Caco-2 (cell line): Measurements from ENCODE around the gene AHRR. TPM values are rescaled to one million over a fixed set of nuclear protein-coding genes. Genes with fewer than 3 reads are reported as not detected.
A peak's percentile ranks its signal among the peaks of the same experiment; 100 is the strongest.
"Not testable (repeated sequence)": the region's sequence is repeated elsewhere in the genome, so short reads cannot be mapped to it uniquely, and the experiment has no call there.

ENCODE experiments used
- BruUV-seq: library from RNA; stranded (reverse); fragments of 400-500 nt; replicated peaks from 2 replicates; lab custom pipeline; 2021; lab: Mats Ljungman, UMichigan
- CTCF ChIA-PET: fragments of 300-600 bp; sonication (Branson Sonifier 250); formaldehyde crosslinking; loops from one replicate; lab custom pipeline; 2022; ENCODE audit warnings: antibody characterized with exemption; lab: Charles Lee
- POLR2A ChIA-PET: fragments of 300-600 bp; sonication (Branson Sonifier 250); formaldehyde crosslinking; loops from one replicate; lab custom pipeline; 2022; ENCODE audit warnings: antibody characterized with exemption; lab: Charles Lee
- DNase-seq, 2 experiments: peaks; one replicate each; pipeline versions ENCODE4 v3.0.0 to v3.0.0-alpha.2; 2020 to 2022
- H3K27me3 ChIP-seq: replicated peaks from 2 replicates; pipeline ENCODE4 v1.6.0; 2011; ENCODE audit warnings: low read length; ENCODE audit not compliant: control insufficient read depth, insufficient read depth
- H3K36me3 ChIP-seq: 2 replicates; pipeline ENCODE4 v1.5.1; 2011; ENCODE audit warnings: low read length; ENCODE audit not compliant: control insufficient read depth, insufficient read depth
- H3K4me1 ChIP-seq: fragments of 250-450 bp; sonication (Bioruptor Pico); 2 replicates; pipeline ENCODE4 v1.5.1; 2020; ENCODE audit warnings: mild to moderate bottlenecking
- H3K4me3 ChIP-seq: 2 replicates; pipeline ENCODE4 v1.5.1; 2011; ENCODE audit warnings: low read depth, mild to moderate bottlenecking, control low read depth, low read length
- H3K9me3 ChIP-seq: fragments of 250-450 bp; sonication (Bioruptor Pico); 2 replicates; pipeline ENCODE4 v1.5.1; 2020; ENCODE audit warnings: mild to moderate bottlenecking, moderate library complexity
- H3K27ac Mint-ChIP-seq: one replicate; pipeline ENCODE4 v1.8.0; 2022; ENCODE audit warnings: mixed read lengths; ENCODE audit not compliant: unreplicated experiment
- H3K27me3 Mint-ChIP-seq: one replicate; pipeline ENCODE4 v1.8.0; 2022; ENCODE audit warnings: mixed read lengths; ENCODE audit not compliant: insufficient read depth, unreplicated experiment
- H3K36me3 Mint-ChIP-seq: one replicate; pipeline ENCODE4 v1.8.0; 2022; ENCODE audit warnings: mild to moderate bottlenecking, mixed read lengths; ENCODE audit not compliant: insufficient read depth, unreplicated experiment
- H3K4me1 Mint-ChIP-seq: one replicate; pipeline ENCODE4 v1.8.0; 2022; ENCODE audit warnings: low read depth, mixed read lengths; ENCODE audit not compliant: unreplicated experiment
- H3K4me3 Mint-ChIP-seq: one replicate; pipeline ENCODE4 v1.8.0; 2022; ENCODE audit warnings: mild to moderate bottlenecking, moderate library complexity, mixed read lengths; ENCODE audit not compliant: unreplicated experiment
- H3K9me3 Mint-ChIP-seq: one replicate; pipeline ENCODE4 v1.8.0; 2022; ENCODE audit warnings: mixed read lengths; ENCODE audit not compliant: unreplicated experiment
- intact Hi-C: fragments of 100-400 bp; cut with micrococcal nuclease; formaldehyde crosslinking; loops from one replicate; pipeline ENCODE4 v1.10.0; 2022; ENCODE audit not compliant: unreplicated experiment
- total RNA-seq: library from RNA; stranded (reverse); gene quantifications from 2 replicates; pipeline ENCODE4 v1.2.3, GENCODE V29; 2022
- TF ChIP-seq, protein P1 (sequence below), 2 experiments: fragments of 200-600 bp in 1 of 2; IDR thresholded peaks; 1 replicate in 1 of 2; 2 replicates in 1 of 2; pipeline versions ENCODE4 v1.5.1 to v1.8.0; 2011 to 2022; ENCODE audit warnings: antibody characterized with exemption in 1 of 2, control low read depth in 1 of 2, inconsistent platforms in 1 of 2, low read depth in 1 of 2, low read length in 1 of 2, mild to moderate bottlenecking in 1 of 2, moderate library complexity in 1 of 2; ENCODE audit not compliant: insufficient read depth in 1 of 2, severe bottlenecking in 1 of 2, unreplicated experiment in 1 of 2

Gene AHRR
- total RNA-seq, 1 experiment from 2014 or later, result 1.1 TPM

DNA sequence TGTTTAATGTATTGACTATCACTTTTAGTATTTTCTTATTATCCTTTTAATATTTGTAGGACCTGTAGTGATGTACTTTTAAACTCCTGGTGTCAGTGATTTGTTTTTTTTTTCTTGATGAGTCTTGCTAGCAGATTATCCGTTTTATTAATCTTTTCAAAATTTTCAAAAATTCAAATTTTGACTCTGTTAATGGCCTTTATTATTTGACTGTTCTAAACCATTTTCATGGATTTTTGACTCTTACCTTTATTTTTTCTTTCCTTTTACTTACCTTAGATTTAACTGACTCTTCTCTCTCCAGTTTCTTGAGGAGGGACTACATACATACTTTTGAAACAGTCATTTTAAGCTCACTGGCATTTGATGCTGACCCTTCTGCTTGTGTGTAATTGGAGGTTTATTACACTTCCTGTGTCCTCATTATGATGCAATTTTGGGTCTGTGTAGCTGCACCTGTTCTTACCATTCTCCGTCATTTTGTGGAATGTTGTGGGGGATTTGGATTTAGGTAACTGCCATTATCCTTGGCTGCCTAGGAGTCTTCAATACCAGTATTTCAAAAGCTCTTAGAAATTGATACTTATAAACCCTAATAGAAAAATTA lies 89.5 kb downstream of the AHRR start:
- no peaks in the 10 kb centered on the region for H3K36me3 Mint-ChIP-seq
- no peak for DNase-seq
- no TSS peak for BruUV-seq
- H3K9me3 ChIP-seq, result no peaks in the 10 kb centered on the region
- no peak overlapping the region for H3K27ac Mint-ChIP-seq
- ChIA-PET CTCF (no interaction called here), POLR2A (no interaction called here)
- H3K9me3 Mint-ChIP-seq, result no peaks in the 10 kb centered on the region
- H3K4me3 Mint-ChIP-seq, result no peak overlapping the region
- no peaks in the 10 kb centered on the region for H3K27me3 ChIP-seq
- TF ChIP-seq, protein P1, sequence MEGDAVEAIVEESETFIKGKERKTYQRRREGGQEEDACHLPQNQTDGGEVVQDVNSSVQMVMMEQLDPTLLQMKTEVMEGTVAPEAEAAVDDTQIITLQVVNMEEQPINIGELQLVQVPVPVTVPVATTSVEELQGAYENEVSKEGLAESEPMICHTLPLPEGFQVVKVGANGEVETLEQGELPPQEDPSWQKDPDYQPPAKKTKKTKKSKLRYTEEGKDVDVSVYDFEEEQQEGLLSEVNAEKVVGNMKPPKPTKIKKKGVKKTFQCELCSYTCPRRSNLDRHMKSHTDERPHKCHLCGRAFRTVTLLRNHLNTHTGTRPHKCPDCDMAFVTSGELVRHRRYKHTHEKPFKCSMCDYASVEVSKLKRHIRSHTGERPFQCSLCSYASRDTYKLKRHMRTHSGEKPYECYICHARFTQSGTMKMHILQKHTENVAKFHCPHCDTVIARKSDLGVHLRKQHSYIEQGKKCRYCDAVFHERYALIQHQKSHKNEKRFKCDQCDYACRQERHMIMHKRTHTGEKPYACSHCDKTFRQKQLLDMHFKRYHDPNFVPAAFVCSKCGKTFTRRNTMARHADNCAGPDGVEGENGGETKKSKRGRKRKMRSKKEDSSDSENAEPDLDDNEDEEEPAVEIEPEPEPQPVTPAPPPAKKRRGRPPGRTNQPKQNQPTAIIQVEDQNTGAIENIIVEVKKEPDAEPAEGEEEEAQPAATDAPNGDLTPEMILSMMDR (IDR thresholded peaks at IDR 0.05; ENCODE audit: insufficient read depth in 1 of 2, low read depth in 1 of 2, low read length in 1 of 2, severe bottlenecking in 1 of 2, unreplicated experiment in 1 of 2), result no peak
- H3K27me3 Mint-ChIP-seq, result peaks cover 16% of the 10 kb centered on the region
- no peaks in the 10 kb centered on the region for H3K4me1 Mint-ChIP-seq
- intact Hi-C loops, result no loop called here
- H3K4me3 ChIP-seq, result no peak overlapping the region
- peaks cover 8% of the 10 kb centered on the region; the same call in 1 of the 2 replicates for H3K4me1 ChIP-seq
- H3K36me3 ChIP-seq, result no peaks in the 10 kb centered on the region

DNA sequence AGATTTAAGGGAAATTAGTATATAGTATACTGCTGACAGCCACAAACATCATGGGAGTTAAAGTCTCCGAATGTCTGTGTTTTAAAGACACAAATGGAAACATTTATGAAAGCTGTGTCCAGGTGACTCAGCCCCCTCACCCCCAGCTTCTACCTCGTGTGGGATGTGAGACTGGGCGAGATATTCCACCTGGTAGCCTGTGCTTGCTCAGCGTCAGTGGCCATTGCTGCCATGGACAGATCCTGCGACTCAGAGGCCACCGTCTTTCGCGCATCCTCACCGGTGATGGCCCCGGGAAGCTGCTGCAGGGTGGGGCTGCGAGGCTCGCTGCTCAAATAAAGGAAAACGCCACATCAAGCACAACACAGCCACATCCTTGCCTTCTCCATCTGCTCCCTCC lies 90.2 kb downstream of the AHRR start:
- no peak overlapping the region for H3K4me3 Mint-ChIP-seq
- H3K27ac Mint-ChIP-seq, result no peak overlapping the region
- no peaks in the 10 kb centered on the region for H3K4me1 Mint-ChIP-seq
- H3K4me1 ChIP-seq, result peaks cover 8% of the 10 kb centered on the region; the same call in 1 of the 2 replicates
- peaks cover 10% of the 10 kb centered on the region for H3K27me3 Mint-ChIP-seq
- H3K9me3 ChIP-seq, result no peaks in the 10 kb centered on the region
- TF ChIP-seq, protein P1 (IDR thresholded peaks at IDR 0.05; ENCODE audit: insufficient read depth in 1 of 2, low read depth in 1 of 2, low read length in 1 of 2, severe bottlenecking in 1 of 2, unreplicated experiment in 1 of 2), result no peak
- H3K9me3 Mint-ChIP-seq, result no peaks in the 10 kb centered on the region
- no TSS peak for BruUV-seq
- no peaks in the 10 kb centered on the region for H3K36me3 ChIP-seq
- intact Hi-C loops, result no loop called here
- ChIA-PET POLR2A (no interaction called here), CTCF (no interaction called here)
- H3K4me3 ChIP-seq, result no peak overlapping the region
- DNase-seq, result no peak
- no peaks in the 10 kb centered on the region for H3K36me3 Mint-ChIP-seq
- H3K27me3 ChIP-seq, result no peaks in the 10 kb centered on the region

DNA sequence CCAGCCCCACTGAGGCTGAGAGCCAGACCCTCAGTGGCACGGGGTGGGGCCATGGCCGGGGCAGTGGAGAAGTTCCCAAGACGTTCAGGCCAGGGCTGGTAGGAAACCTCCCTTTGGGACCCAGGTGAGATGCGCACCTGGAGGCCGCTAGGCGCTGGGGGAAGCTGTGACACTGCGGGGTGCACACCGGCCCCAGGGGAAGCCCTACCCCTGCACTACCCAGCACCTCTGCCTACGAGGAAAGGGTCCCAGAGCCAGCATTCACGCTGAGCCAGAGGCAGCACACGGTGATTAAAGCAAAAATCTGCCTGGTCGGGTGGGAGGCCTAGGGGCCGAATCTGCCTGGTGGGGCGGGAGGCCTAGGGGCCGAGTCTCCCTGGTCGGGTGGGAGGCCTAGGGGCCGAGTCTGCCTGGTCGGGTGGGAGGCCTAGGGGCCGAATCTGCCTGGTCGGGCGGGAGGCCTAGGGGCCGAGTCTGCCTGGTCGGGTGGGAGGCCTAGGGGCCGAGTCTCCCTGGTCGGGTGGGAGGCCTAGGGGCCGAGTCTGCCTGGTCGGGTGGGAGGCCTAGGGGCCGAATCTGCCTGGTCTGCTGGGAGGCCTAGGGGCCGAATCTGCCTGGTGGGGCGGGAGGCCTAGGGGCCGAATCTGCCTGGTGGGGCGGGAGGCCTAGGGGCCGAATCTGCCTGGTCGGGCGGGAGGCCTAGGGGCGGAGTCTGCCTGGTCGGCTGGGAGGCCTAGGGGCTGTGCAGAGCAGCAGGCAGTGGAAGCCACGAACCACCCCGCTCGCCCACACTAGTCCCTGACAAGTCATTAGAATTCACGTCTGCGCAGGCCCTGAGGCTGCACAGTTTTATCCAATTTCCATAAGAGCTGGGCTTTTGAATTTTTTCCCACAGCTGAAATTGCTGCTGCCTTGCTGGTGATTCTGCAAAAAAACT lies 93.7 kb downstream of the AHRR start:
- H3K4me3 Mint-ChIP-seq, H3K9me3 Mint-ChIP-seq, BruUV-seq, H3K9me3 ChIP-seq, H3K4me1 ChIP-seq, intact Hi-C loops, H3K27ac Mint-ChIP-seq, H3K27me3 ChIP-seq, H3K27me3 Mint-ChIP-seq, H3K36me3 Mint-ChIP-seq, POLR2A ChIA-PET, H3K4me1 Mint-ChIP-seq, H3K36me3 ChIP-seq, H3K4me3 ChIP-seq: not testable (repeated sequence)
- CTCF ChIA-PET, result interaction anchor here (0.9 kb wide), 1 partner anchor 20 kb away, joined by 3 read pairs; no protein-coding TSS in a partner anchor
- DNase-seq, result peak in 1 of 2 experiments; percentile 44
